CMK (cell line): ENCODE data around the gene CYP4F8.
"Not testable (repeated sequence)": the region's sequence is repeated elsewhere in the genome, so short reads cannot be mapped to it uniquely, and the experiment has no call there.

Experiments
- DNase-seq: peaks from one replicate; pipeline ENCODE4 v3.0.0-alpha.2; 2010; ENCODE audit warnings: low read depth

The CYP4F8 gene

DNA sequence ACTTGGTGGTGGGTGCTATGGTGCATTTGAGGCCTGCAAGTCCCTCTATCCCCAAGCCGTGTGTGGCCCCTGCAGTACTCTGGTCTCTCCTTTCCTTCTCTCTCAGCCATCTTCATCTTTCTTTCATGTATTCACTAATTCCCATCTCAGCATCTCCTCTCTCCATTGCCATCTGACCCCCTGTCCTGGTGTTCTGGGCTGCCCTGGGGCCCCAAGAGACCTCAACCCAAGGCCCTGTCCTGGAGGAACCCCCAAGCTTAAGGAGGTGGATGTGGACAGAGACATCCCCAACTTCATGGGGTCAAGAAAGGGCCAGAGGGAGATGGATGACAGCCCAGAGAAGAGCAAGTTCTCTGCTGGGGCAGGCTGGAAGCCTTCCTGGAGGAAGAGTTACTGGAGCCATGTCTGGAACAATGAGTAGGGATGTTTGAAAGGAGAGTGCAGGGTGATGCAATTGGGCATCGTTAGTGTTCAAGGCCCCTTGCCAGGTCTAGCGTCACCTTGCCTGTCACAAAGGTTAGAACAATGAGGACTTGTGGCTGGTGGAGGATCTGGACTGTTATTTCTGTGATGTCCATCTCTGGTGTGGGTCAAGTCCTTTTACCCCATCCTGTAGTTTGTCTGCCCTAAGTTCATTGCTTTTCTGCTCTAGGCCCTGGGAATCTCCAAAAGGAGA lies 29.2 kb downstream of the CYP4F8 start:
- no peak for DNase-seq

DNA sequence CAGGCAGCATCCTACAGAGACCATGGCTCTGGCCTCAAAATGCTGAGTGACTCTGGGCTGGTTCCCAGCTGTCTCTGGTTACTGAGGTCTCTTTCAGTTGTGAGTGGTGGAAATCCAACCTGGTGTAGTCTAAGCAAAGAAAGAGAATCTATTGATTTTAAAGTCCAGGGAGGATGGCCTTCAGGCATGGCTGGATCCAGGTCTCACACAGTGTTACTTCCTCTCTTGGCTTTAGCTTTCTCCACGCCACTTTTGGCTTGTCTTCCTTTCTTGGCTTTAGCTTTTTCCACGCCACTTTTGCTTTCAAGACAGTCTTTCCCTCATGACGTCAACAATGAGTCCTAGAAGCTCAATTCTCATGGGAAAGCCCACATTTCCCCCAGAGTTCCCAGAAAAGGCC lies 29.8 kb downstream of the CYP4F8 start:
- no peak for DNase-seq

DNA sequence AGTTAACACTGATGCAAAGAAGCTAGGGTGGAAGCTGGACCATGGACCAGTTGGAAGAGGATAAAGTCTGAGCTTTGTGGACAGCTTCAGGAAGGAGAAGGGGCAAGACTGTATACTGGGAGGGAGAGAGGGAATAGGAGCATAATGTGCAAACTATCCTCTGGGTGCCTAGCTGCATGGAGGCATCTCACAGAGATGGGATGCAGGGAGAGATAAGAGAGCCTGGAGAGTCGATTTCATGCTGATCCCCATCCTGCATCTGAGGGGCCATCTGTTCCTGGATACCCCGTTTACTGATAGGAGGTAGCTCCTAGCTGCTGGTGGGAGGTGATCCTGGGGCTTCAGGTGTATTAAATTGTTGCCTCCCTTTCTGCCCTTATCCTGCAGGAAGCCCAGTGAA lies 34.5 kb downstream of the CYP4F8 start:
- DNase-seq: no peak

DNA sequence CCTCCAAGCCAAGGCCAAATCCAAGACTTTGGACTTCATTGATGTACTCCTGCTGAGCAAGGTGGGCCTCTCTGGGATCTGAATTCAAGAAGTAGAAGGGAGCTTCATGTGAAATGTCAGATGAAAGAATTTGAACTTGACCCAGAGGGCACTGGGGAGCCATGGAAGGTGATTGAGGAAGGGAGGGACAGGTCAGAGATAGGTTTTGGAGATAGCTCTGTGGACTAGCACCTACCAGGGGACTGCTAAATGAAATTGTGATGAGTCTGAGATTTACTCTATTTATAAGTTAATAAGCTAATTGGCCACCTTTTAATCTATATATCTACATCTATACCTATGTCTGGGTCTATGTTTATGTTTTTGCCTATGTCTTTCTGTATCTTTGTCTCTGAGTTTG lies 35.1 kb downstream of the CYP4F8 start:
- not testable (repeated sequence) for DNase-seq

DNA sequence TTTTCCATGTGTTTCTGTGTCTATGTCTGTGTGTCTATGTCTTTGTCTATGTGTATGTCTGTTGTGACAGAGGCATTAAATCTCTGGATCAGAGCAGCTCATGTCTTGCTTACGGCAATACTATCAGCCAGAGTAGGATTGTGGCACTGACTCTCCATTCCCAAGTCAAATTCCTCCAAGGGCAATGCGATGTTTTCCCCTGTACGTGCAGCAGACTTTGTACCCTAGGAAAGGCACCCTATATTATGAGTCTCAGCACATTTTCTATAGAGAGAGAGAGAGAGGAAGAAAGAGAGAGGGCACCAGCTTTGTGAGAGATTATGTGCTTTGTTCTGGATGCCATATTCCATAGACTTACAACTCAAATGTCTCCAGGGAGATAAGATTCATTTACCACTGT lies 36.8 kb downstream of the CYP4F8 start:
- no peak for DNase-seq

DNA sequence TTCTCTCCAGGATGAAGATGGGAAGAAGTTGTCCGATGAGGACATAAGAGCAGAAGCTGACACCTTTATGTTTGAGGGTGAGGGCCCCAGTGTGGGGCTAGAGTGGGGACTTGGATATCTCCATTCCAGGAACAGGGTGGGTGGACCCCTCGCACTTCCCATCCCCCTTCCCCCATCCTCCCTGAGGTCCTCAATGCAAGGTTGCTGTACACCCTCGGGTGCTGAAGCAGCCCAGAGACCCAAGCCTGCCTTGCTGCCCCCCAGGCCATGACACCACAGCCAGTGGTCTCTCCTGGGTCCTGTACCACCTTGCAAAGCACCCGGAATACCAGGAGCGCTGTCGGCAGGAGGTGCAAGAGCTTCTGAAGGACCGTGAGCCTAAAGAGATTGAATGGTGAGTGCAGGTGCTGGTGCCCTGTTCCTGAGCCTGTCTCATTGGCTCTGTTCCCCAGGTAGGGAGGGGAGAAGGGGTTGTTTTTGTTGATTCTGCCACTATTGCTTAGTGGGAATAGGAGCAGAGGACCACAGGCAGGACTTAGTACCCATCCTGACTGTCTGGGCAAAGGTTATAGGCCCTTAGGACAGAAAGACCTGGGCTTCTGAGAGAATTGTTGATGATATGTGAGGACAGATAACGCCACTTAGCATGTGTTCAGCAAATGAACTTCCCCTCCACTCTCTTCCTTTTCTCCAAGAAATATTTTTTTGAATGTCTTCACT lies 37.7 kb downstream of the CYP4F8 start:
- no peak for DNase-seq

DNA sequence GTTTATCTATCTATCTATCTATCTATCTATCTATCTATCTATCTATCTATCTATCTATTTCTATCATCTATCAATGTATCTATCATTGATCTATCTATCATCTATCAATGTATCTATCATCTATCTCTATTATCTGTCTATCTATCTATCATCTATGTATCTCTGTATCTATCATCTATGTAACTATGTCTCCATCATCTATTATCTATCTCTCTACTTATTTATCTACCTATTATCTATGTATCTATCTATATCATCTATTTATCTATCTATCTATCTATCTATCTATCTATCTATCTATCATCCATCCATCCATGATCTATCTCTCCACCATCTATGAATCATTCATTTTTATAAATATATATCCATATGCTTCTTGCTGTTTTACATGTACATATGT lies 41.4 kb downstream of the CYP4F8 start:
- no peak for DNase-seq

DNA sequence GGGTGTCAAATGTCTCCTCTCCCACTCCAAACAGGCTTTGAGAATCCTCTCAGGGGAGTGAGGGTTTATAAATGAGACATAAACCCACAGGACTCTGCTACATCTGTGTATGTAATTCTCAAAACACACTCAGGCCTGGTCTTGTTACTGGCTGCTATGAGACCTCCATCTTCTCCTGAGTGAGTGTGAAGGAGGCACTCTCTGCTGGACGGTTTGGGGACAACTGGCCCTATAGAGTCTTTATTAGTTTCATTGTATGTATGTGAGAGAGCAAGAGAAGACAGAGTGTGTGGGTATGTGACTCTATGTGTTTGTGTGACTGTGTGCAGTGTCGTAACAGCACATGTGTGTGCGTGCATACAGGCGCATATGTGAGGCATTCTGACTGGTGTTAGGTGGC lies 48.2 kb downstream of the CYP4F8 start:
- no peak for DNase-seq

DNA sequence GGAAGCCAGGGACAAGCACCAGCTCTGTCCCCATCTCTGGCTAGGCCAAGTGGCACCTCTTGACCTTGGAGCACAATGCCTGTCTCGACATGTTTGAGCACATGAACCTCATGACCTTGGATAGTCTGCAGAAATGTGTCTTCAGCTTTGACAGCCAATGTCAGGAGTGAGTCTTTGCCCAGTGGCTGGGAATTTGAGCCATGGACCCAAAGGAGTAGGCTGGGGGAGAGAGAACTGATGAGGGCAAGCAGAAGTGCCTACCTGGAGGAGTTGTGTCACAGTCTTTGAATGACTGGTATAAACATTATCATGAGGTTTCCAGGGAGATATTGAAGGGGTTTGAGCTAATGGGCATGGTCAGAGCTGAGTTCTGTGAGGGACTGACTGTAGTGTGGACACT lies 51.2 kb downstream of the CYP4F8 start:
- DNase-seq: no peak

DNA sequence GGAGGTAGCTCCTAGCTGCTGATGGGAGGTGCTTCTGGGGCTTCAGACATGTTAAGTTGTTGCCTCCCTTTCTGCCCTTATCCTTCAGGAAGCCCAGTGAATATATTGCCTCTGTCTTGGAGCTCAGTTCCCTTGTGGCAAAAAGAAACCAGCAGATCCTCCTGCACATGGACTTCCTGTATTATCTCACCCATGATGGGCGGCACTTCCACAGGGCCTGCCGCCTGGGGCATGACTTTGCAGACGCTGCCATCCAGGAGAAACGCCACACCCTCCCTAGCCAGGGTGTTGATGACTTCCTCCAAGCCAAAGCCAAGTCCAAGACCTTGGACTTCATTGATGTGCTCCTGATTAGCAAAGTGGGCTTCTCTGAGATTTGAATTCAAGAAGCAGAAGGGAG lies 51.9 kb downstream of the CYP4F8 start:
- no peak for DNase-seq

DNA sequence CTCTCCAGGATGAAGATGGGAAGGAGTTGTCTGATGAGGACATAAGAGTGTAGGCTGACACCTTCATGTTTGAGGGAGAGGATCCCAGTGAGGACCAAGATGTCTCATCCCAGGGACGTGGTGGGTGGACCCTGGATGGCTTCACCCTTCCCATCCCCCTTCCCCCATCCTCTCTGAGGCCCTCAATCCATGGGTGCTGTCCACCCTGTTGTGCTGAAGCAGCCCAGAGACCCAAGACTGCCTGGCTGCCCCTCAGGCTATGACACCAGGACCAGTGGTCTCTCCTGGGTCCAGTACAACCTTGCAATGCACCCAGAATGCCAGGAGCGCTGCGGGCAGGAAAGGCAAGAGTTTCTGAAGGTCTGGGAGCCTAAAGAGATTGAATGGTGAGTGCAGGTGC lies 54.4 kb downstream of the CYP4F8 start:
- no peak for DNase-seq

DNA sequence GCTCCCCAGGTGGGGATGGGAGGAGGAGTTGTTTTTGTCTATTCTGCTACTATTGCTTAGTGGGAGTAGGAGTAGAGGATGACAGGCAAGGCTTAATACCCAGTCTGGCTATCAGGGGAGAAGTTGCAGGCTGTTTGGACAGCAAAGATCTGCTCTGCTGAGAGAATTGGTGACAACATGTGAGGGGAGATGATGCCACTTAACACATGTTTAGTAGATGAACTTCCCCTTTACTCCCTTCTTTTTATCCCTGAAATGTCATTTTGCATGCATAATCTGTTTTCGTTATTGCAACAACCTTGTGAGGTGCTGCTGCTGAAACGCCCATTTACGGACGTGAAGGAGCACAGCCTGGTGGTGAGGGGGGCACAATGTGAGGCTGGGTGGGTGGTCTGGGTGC lies 54.9 kb downstream of the CYP4F8 start:
- DNase-seq: no peak

DNA sequence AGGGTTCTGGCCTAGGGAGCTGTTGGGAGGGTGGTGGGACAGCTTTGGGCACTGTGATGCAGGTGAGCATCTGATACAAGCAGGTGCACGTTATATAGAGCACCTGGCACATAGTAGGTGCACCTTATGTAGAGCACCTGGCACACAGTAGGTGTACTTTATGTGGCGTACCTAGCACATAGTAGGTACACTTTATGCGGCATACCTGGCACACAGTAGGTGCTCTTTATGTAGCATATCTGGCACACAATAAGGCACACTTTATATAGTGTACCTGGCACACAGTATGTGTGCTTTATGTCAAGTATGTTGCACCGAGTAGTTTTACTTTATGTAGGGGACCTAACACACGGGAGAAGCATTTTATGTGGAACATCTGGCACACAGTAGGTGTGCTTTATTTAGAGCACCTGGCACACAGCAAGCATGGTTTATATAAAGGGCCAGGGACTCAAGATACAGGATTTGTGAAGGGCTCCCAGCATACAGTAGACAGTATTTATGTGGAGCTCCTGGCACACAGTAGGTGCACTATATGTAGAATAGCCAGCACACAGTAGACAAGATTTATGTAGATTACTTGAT lies 56.3 kb downstream of the CYP4F8 start:
- no peak for DNase-seq

DNA sequence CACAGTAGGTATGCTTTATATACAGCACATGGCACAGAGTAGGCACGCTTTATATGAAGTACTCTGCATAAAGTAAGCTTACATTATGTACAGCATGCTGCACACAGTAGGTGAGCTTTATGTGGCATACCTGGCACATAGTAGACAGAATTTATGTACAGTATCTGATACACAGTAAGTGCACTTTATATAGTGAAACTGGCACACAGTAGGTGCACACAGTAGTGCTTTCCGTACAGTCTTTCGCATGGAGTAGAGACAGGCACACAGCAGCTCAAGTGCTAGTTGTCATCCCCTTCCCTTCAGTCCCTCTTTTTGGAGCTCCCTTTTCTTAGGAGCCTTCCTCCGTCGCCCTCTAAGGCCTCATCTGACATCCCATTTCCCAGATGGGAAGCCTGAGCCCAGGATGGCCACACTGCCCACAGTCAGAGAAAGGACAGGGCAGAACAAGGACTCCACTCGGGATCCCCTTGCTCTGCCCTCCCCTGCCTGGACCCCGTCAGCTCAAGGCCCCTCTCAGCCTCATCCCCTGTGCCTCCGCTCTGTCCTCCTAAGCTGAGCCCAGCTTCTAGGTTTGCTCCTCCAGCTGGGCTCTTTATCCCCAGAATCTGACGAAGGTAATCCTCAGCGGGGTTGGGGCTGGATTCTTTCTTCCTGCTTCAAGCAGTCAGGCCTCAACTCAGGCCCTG lies 57.0 kb downstream of the CYP4F8 start:
- DNase-seq: no peak

DNA sequence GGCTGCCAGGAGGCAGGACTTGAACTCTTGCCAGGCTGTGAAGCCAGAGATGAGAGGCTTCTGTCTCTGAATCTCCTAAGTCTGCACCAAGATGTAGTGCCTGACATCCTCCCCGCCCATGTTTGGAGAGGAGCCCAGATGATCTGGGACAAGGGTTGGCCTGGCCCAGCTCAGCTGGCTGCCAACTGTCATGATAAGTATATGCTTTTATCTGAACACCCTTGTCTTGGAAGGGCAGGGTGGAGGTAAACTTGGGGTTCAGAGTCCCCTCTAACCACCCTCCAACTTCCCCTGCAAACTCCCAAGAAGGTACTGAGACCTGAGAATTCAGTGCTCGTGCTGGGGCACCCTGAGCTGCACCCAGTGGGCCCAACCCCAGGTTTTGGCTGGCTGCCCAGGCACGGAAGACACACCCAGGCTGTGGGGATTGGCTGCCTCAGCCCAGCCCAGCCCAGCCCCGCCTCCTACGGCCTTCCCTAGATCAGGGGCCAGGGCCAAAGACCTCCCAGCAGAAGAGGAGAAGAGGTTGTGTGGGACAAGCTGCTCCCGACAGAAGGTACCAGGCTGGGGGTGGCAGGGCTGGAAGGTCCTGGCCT lies 57.7 kb downstream of the CYP4F8 start, which contains the start of gene CYP4F12:
Gene CYP4F12, plus strand, starts transcription at position 508 of the 596 bp plus-strand sequence. CDS start 443 bp downstream, outside the sequence.
- no peak for DNase-seq

DNA sequence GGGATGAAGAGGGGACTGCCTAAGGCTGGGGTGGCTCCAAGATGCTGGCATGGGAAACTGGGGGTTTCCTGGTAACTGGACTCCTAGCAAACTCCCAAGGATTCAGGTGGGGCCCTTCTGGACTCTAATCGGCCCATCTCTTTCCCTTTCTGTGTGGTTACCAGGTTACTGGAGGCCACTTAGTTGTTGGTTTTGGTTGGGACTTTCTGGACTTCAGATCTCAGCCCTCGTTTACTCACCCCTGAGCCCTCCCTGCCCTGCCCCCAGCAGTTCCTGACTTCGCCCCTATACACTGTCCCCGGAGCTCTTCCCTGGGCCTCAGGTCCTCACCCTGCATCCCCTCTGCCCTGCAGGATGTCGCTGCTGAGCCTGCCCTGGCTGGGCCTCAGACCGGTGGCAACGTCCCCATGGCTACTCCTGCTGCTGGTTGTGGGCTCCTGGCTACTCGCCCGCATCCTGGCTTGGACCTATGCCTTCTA lies 58.2 kb downstream of the CYP4F8 start:
- DNase-seq: no peak

DNA sequence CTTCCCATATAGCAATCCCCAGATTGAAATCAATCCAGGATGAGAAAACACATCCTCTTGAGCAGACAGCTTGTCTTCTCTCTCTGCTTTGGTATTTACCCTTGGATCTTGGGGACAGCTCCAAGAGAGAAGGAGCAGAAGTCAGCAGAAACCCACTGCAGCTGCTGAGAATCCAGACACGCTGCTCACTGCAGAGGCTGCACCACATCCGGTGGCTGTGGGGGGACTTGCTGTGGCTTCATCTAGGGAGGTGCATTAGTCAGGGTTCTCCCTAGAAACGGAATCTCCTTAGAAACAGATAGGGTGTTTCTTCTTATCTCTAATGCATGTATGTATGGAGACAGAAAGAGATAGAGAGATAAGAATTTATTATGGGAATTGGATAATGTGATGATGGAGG lies 60.5 kb downstream of the CYP4F8 start:
- no peak for DNase-seq

DNA sequence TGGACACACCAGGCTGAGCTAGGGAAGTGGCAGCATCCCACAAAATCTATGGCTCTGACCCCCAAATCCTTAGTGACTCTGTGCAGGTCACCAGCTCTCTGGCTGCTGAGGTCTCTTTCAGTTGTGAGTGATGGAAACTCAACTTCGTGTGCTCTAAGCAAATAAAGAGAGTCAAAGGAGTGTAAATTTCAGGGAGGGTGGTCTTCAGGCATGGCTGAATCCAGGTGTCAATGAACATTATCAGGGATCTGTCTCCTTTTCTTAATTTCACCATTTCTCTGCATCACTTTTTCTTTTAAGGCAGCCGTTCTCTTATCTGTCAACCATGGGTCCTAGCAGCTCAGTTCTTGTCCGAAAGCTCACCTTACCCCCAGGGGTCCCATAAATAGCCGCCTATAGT lies 64.1 kb downstream of the CYP4F8 start:
- no peak for DNase-seq

DNA sequence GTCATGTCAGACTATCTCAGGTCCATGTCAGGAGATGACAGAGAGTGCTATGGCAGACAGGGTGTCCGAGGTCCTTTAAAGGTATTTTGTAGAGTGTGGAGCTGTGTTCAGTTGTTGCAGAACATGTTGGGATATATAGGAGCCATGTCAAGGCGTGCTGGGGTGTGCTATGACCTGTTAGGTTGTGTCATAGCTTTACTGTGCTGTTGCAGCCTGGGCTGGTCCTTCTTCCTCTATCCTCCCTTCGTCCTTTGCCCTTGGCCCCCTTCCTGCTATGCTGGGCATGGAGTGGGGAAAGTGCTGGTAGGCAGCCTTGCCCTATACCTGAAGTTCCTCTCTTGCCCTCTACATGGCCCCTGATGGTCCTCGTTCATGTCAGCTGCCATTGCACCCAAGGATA lies 64.8 kb downstream of the CYP4F8 start:
- DNase-seq: not testable (repeated sequence)
